Measurements from ENCODE around the gene GSK3B. TPM values are rescaled to one million over a fixed set of nuclear protein-coding genes. Genes with fewer than 3 reads are reported as not detected.
A peak's percentile ranks its signal among the peaks of the same experiment; 100 is the strongest.
"Not testable (repeated sequence)": the region's sequence is repeated elsewhere in the genome, so short reads cannot be mapped to it uniquely, and the experiment has no call there.

Gene GSK3B
- total and polyA plus RNA-seq, 2 experiments from 2014 or later: 19.7 to 43.1 TPM

- Histone ChIP-seq H2AFZ (no peak overlapping the region), H3K36me3 (ENCODE audit: low read depth) (peaks cover 6% of the 10 kb centered on the region; the same call in 1 of the 2 replicates), H3K4me3 (no peak overlapping the region), H3K27ac (peak overlapping the region; percentile 52), H3K9me2 (ENCODE audit: insufficient read depth) (no peaks in the 10 kb centered on the region), H3K27me3 (replicated peaks; ENCODE audit: insufficient read depth) (no peaks in the 10 kb centered on the region), H3K9ac (no peak overlapping the region), H3K4me1 (ENCODE audit: insufficient read depth) (0 out of 2 replicates have a peak, but pooled peaks cover 9% of the 10 kb centered on the region), H3K9me3 (ENCODE audit: low read depth) (no peaks in the 10 kb centered on the region), H3K4me2 (ENCODE audit: unreplicated experiment) (no peak overlapping the region), H3F3A (ENCODE audit: insufficient read depth) (peaks cover 18% of the 10 kb centered on the region), H4K20me1 (ENCODE audit: insufficient read depth) (no peaks in the 10 kb centered on the region), H3K79me2 (ENCODE audit: insufficient read depth) (peaks cover 25% of the 10 kb centered on the region)
- DNase-seq: peak; percentile 79
- 80 to 84% methylated on average over 6 of the region's 6 CpGs for WGBS, 2 experiments (ENCODE audit: low coverage in 1 of 2, low lambda C conversion rate in 2 of 2, missing lambda C conversion rate in 2 of 2)
- in situ Hi-C loops (cut with MboI): loop anchor here (10.0 kb wide), 1 partner anchor 286 kb away; no protein-coding TSS in a partner anchor
- TF ChIP-seq EZH2 (IDR thresholded peaks at IDR 0.05; ENCODE audit: insufficient read depth, poor library complexity, severe bottlenecking) (no peak), EZH2phosphoT487 (IDR thresholded peaks at IDR 0.05; ENCODE audit: insufficient read depth, low read depth) (no peak)
These were observed 195.6 kb downstream of the GSK3B start for GRCh38 chr3:119898478-119899191.

- Histone ChIP-seq H3K36me3 (ENCODE audit: low read depth) (peaks cover 10% of the 10 kb centered on the region; the same call in 1 of the 2 replicates), H2AFZ (no peak overlapping the region), H3K4me1 (ENCODE audit: insufficient read depth) (0 out of 2 replicates have a peak, but pooled peaks cover 9% of the 10 kb centered on the region), H3K4me2 (ENCODE audit: unreplicated experiment) (no peak overlapping the region), H3K9ac (no peak overlapping the region), H3F3A (ENCODE audit: insufficient read depth) (peaks cover 14% of the 10 kb centered on the region), H4K20me1 (ENCODE audit: insufficient read depth) (no peaks in the 10 kb centered on the region), H3K9me2 (ENCODE audit: insufficient read depth) (no peaks in the 10 kb centered on the region), H3K4me3 (no peak overlapping the region), H3K79me2 (ENCODE audit: insufficient read depth) (peaks cover 14% of the 10 kb centered on the region), H3K9me3 (ENCODE audit: low read depth) (no peaks in the 10 kb centered on the region), H3K27ac (no peak overlapping the region), H3K27me3 (replicated peaks; ENCODE audit: insufficient read depth) (no peaks in the 10 kb centered on the region)
- 96 to 99% methylated on average over 2 of the region's 2 CpGs for WGBS, 2 experiments (ENCODE audit: low coverage in 1 of 2, low lambda C conversion rate in 2 of 2, missing lambda C conversion rate in 2 of 2)
- in situ Hi-C loops (cut with MboI): loop anchor here (10.0 kb wide), 1 partner anchor 291 kb away; no protein-coding TSS in a partner anchor
- no peak for DNase-seq
- TF ChIP-seq EZH2phosphoT487 (IDR thresholded peaks at IDR 0.05; ENCODE audit: insufficient read depth, low read depth) (no peak), EZH2 (IDR thresholded peaks at IDR 0.05; ENCODE audit: insufficient read depth, poor library complexity, severe bottlenecking) (no peak)
These were observed 200.1 kb downstream of the GSK3B start for GRCh38 chr3:119894195-119894594.

- no peaks in the 10 kb centered on the region for H3K9me2 ChIP-seq (ENCODE audit: insufficient read depth)
- H3K9me3 ChIP-seq (ENCODE audit: low read depth): no peaks in the 10 kb centered on the region
- in situ Hi-C loops (cut with MboI): loop anchor here (10.0 kb wide), 1 partner anchor 291 kb away; no protein-coding TSS in a partner anchor
- H3K27me3 ChIP-seq (replicated peaks; ENCODE audit: insufficient read depth): no peaks in the 10 kb centered on the region
- no peak overlapping the region for H2AFZ ChIP-seq
- WGBS, 2 experiments (ENCODE audit: low coverage in 1 of 2, low lambda C conversion rate in 2 of 2, missing lambda C conversion rate in 2 of 2): 94 to 100% methylated on average over 1 of the region's 1 CpG
- peaks cover 14% of the 10 kb centered on the region for H3K79me2 ChIP-seq (ENCODE audit: insufficient read depth)
- 0 out of 2 replicates have a peak, but pooled peaks cover 4% of the 10 kb centered on the region for H3K4me1 ChIP-seq (ENCODE audit: insufficient read depth)
- H4K20me1 ChIP-seq (ENCODE audit: insufficient read depth): no peaks in the 10 kb centered on the region
- peaks cover 10% of the 10 kb centered on the region; the same call in 1 of the 2 replicates for H3F3A ChIP-seq (ENCODE audit: insufficient read depth)
- no peak overlapping the region for H3K4me3 ChIP-seq
- H3K36me3 ChIP-seq (ENCODE audit: low read depth): peaks cover 10% of the 10 kb centered on the region; the same call in 1 of the 2 replicates
- H3K4me2 ChIP-seq (ENCODE audit: unreplicated experiment): no peak overlapping the region
- no peak for TF ChIP-seq EZH2phosphoT487 (IDR thresholded peaks at IDR 0.05; ENCODE audit: insufficient read depth, low read depth)
- TF ChIP-seq EZH2 (IDR thresholded peaks at IDR 0.05; ENCODE audit: insufficient read depth, poor library complexity, severe bottlenecking): no peak
- no peak for DNase-seq
- H3K9ac ChIP-seq: no peak overlapping the region
- no peak overlapping the region for H3K27ac ChIP-seq
These were observed 200.5 kb downstream of the GSK3B start for GRCh38 chr3:119893769-119894168.

DNA sequence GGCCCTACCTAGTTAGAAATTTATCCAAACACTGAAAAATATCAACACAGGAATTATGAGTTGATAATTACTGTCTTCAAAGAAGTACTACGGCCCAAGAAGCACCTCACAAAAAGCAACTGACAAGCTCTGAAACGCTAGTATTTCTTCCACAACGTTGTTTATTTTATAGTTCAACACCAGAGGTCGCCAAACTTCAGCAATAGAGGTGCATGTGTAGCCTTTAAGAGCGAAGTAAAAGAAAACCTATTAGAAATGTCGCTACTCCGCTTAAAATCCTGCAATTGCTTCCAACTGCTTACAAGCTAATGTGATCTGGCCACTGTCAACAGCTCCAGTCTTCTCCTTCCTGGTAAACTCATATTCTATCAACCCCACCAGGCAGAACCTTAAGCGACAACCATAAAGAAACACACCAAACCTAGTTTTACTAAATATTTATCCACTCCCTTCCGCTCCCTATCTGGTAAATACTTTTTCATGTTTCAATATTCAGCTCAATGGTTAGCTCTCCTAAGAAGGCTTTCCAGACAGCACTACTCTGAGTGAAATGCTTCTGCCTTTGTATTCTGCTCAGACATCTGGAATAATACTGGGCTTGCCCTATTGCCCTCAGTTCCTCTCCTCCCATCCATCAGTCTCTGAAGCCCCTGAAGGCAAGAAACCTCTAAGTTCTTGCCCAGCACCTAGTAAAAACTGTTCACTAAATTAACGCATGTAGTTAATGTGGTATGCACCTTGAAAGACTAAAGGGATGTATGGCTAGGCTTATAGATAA, 202.1 kb downstream of the GSK3B start:
- in situ Hi-C loops (cut with MboI): loop anchor here (10.0 kb wide), 1 partner anchor 293 kb away; no protein-coding TSS in a partner anchor
- 23% methylated on average over 10 of the region's 10 CpGs for WGBS, 2 experiments (ENCODE audit: low coverage in 1 of 2, low lambda C conversion rate in 2 of 2, missing lambda C conversion rate in 2 of 2)
- H3K9me3 ChIP-seq (ENCODE audit: low read depth): no peaks in the 10 kb centered on the region
- peaks cover 14% of the 10 kb centered on the region; the same call in 1 of the 2 replicates for H3K79me2 ChIP-seq (ENCODE audit: insufficient read depth)
- no peak for TF ChIP-seq EZH2 (IDR thresholded peaks at IDR 0.05; ENCODE audit: insufficient read depth, poor library complexity, severe bottlenecking)
- no peak for TF ChIP-seq EZH2phosphoT487 (IDR thresholded peaks at IDR 0.05; ENCODE audit: insufficient read depth, low read depth)
- H4K20me1 ChIP-seq (ENCODE audit: insufficient read depth): no peaks in the 10 kb centered on the region
- 0 out of 2 replicates have a peak overlapping the region, but pooled peaks have one; percentile 18 for H3K4me3 ChIP-seq
- H2AFZ ChIP-seq: peak overlapping the region; percentile 13; the same call in 1 of the 2 replicates
- H3K36me3 ChIP-seq (ENCODE audit: low read depth): peaks cover 10% of the 10 kb centered on the region; the same call in 1 of the 2 replicates
- H3F3A ChIP-seq (ENCODE audit: insufficient read depth): no peaks in the 10 kb centered on the region
- H3K4me1 ChIP-seq (ENCODE audit: insufficient read depth): no peaks in the 10 kb centered on the region
- H3K4me2 ChIP-seq (ENCODE audit: unreplicated experiment): peak overlapping the region; percentile 69
- no peak overlapping the region for H3K27ac ChIP-seq
- no peaks in the 10 kb centered on the region for H3K27me3 ChIP-seq (replicated peaks; ENCODE audit: insufficient read depth)
- peak; percentile 83 for DNase-seq
- no peaks in the 10 kb centered on the region for H3K9me2 ChIP-seq (ENCODE audit: insufficient read depth)
- H3K9ac ChIP-seq: no peak overlapping the region

GRCh38 chr3:119888681-119889080, 205.6 kb downstream of the GSK3B start:
- H3K36me3 ChIP-seq (ENCODE audit: low read depth); H3F3A ChIP-seq (ENCODE audit: insufficient read depth); H3K9me2 ChIP-seq (ENCODE audit: insufficient read depth); H3K4me1 ChIP-seq (ENCODE audit: insufficient read depth); H3K9me3 ChIP-seq (ENCODE audit: low read depth); H3K4me3 ChIP-seq; H3K27ac ChIP-seq; DNase-seq; in situ Hi-C loops (cut with MboI); H3K4me2 ChIP-seq (ENCODE audit: unreplicated experiment); H2AFZ ChIP-seq; H3K27me3 ChIP-seq (replicated peaks; ENCODE audit: insufficient read depth); H3K9ac ChIP-seq: not testable (repeated sequence)
- peaks cover 36% of the 10 kb centered on the region for H3K79me2 ChIP-seq (ENCODE audit: insufficient read depth)
- 95 to 97% methylated on average over 4 of the region's 4 CpGs for WGBS, 2 experiments (ENCODE audit: low coverage in 1 of 2, low lambda C conversion rate in 2 of 2, missing lambda C conversion rate in 2 of 2)
- H4K20me1 ChIP-seq (ENCODE audit: insufficient read depth): 0 out of 2 replicates have a peak, but pooled peaks cover 12% of the 10 kb centered on the region
